ENCODE results near the gene NEDD9.

Gene NEDD9

DNA sequence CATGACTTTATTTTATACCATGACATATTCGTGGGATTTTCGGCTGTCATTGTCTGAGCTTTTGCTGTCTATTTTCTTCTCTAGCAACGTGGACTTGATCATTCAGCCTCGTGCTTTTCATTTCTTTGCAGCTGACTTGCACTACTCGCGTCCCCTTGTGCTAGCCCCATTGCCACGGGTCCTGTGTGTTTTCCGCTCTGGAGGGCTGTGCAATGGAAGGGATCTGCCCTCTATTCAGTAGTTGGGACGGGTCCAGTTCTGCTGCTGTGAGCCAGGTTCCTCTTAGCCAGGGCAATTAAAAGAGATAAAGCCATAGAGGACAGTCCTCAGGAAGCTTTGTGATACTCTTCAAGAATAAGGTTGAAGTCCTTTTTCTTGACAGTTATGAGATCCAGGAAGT, 17.6 kb downstream of the NEDD9 start:
- DNase-seq, result no peak

DNA sequence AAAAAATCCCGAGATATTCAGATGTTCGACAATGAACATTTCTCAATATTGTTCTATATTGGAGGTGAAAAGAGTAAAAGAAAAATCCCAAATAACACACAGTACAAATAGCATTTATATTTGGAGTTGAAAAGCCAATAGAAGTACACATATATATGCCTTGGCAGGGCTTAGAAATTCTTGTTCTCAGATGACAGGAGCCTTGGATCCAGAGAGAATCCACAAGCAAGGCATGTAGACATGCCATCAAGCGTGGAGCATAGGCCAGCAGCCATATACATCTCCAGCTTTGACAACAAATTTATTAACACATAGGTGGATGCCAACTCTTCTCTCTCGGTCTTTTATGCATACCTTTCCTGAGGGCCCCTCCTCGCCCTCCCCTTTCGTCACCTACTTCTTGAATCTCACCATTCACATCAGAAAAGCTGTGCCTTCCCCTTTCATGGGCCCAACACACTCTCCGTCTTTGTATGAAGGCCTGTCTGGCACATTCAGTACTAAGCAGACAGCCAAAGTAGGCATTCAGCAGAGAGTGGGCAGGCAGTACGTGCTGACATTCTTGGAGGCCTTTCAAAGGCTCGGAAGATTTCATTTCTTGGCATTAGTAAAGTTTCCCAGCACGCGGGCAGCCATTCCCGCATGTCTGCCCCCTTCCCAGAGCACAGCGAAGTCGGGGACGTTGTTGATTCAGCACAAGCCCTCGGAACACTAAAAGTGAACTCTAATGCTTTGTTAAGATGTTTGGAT, 18.2 kb downstream of the NEDD9 start:
- peak; percentile 20 for DNase-seq

DNA sequence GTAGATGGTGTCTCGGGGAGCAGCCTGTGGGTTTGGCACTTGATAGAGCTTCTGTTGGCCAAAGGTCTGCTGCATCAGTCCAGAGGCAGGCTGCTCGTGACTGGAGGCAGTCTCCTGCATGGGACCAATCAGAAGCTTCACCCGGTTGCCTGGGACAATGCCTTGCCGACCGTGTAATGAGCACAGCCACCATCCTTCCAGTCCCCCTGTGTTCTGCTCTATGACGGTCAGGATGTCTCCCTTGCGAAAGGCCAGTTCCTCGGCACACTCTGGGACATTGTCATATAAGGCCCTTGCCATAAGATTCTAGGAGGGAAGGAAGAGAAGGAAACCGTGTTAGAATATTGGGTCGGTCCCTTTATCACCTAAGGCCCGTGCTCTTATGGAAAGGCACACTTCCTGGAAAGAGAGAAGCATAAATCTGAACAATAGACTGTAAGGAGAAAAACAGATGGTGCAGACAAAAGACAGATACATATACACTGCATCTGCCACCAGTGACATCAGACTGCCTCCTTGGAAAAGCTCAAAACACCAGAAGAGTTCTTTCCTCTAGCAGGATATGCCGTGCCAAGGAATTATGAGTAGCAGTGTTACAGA, 18.9 kb downstream of the NEDD9 start:
- no peak for DNase-seq

DNA sequence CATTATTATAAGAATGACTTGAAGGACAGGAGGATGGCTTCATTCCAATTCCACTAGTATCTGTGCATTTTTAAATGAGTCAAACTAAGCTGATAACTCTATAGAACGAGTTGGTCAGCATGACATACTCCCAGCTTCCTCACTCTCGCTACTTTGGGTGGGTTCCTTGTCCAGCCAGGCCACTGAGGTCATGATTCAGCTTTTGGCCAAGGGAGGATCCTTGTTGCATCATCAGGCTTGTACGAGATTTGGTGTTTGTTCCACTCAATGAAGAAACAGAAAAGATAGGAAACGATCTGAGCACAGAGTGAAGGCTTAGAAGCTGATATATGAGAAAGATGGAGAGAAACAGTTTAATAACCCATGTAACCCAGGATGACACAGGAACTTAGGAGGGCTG, 19.8 kb downstream of the NEDD9 start:
- no peak for DNase-seq

- no peak for DNase-seq
These were observed 21.2 kb downstream of the NEDD9 start for GRCh38 chr6:11211254-11211653.

- DNase-seq, result no peak
These were observed 21.9 kb downstream of the NEDD9 start for GRCh38 chr6:11210386-11211138.

DNA sequence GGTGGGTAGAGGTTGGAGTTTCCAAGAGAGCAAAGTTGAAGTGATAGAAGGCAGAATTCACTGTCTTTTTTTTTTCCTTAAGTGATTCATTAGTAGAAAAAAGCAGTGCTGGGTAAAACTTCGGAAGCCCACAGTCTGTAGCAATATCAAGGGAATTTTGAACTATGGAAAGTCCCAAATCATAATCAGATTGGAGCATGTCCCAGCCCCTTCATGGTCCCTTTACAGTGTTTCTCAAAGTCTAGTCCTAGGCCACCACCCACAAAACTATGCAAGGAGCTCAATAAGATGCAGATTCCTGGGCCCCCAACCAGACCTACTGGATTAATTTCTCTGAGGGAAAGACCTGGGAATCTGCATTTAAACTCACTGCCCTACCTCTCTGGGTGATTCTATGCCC, 22.6 kb downstream of the NEDD9 start:
- DNase-seq, result no peak

DNA sequence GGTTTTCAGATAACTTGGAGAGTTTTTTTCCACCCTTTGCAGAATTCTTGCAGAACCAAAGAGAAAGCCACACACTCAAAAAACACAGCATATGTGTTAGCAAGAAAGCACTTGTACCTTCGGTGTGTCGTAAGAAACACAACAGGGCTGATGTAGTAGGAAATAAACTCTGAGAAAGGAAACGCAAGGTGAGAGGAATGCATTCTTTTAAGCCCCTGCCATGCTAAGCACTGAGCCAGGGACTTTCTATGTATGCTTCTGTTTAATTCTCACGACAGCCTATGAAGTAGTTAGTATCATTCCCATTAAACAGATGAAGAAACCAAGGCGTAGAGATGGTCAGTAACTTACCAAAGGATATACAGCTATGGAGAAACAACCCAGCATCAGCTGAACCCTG, 23.1 kb downstream of the NEDD9 start:
- DNase-seq, result no peak

- DNase-seq, result no peak
These were observed 23.6 kb downstream of the NEDD9 start for GRCh38 chr6:11208854-11209253.

DNA sequence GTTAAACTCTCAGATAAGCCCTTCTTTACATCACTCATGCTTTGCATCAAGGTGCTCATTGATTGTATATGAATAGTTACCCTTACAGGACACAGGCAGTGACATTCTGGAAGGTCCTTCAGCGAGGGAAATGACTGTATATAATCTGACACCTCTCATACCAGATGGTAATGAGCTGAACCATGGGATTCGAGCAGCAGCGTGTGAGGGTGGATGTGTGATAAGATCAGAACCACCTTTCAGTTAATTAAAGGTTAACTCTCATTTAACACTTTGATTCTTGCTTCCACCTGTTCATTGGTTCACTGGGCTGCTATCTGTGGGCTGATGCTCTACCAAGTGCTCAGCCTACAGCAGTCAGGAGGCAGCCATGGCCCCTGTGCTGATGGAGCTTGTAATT, 24.2 kb downstream of the NEDD9 start:
- DNase-seq, result no peak

GRCh38 chr6:11207199-11207968, 25.1 kb downstream of the NEDD9 start:
- DNase-seq, result peak; percentile 45

DNA sequence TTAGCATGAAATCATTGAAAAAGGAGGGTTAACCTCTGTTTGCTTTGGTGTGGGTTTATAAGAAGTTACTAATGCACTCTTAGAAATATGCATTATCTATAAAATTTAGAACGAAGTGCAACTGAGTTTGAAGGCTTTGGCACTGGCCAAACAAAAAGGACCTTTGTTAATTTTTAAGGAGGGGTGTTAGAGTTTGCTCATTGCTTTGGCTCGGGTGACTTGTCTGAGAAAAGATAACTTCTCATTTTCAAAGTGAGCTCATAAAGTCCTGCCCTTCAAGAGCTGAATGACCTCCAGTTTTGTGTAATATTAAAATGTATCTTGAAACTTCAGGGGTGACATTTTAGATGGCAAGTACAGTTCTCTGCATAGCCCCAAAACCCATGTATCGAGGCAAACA, 25.9 kb downstream of the NEDD9 start:
- no peak for DNase-seq

DNA sequence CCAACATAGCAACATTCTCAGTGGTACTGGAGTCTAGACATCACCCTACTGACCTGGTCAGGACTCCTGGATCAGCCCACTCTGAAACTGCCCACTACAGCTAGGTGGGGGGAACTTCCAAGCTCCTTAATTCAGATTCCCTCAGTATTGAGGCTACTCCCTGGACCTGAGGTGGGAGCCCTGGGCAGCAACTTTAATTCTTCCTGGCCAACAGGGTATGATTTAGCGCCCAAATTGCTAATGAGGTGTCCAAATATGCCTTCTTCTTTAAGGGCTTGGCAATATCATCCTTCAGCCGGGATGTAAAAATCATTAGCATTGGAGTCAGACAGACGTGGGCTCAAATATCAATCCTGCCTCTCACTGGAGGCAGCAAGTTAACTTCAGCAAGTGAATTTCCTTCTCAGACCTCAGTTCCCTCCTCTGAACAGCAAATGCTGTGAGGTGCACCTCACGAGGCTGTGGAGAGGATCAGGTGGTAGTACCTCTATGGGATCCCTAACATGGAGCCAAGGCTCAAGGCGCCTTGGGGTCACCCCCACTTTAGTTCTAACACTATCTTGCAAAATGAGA, 27.6 kb downstream of the NEDD9 start:
- DNase-seq, result no peak

- DNase-seq, result no peak
These were observed 28.5 kb downstream of the NEDD9 start for GRCh38 chr6:11204005-11204399.

DNA sequence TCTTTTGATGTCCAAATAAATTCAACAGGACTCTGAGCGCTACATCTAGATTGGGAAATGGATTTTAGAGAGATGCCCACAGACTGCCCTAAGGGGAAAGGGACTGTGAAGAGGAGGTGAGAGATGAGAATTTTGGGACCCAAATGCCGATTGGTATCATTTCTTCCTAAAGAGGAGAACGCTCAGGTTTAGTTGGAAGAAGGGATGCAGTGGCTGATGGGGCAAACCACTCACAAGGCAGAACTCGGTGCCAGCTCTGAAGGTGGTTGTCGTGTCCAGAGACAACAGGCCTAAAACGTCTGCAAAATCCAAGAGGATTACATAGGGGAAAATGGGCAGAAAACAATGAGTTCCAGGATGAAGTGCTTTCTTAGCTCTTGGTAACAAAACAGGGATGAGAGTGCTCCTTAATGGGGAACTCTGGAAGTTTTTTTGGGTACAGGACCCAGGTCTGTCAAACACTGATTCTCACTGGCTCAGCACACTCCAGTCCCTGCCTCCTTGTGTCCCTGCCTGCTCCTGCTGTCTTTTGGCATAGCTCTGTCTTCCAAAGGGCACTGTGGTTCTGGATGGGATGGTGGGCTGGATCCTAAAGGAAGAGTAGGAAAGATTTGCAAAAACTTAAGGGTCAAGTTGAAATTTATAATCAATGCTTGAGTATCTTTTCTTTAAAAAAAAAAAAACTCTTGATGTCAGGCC, 29.0 kb downstream of the NEDD9 start:
- DNase-seq, result no peak

- DNase-seq, result peak; percentile 77
These were observed 29.8 kb downstream of the NEDD9 start for GRCh38 chr6:11202513-11203305.

GRCh38 chr6:11201772-11202512, 30.5 kb downstream of the NEDD9 start:
- no peak for DNase-seq

GRCh38 chr6:11201015-11201414, 31.5 kb downstream of the NEDD9 start:
- DNase-seq, result no peak

GRCh38 chr6:11200356-11200755, 32.1 kb downstream of the NEDD9 start:
- DNase-seq, result no peak

All from midbrain (tissue), 1 donor.